Measurements from ENCODE around the gene ACACA. TPM values are rescaled to one million over a fixed set of nuclear protein-coding genes. Genes with fewer than 3 reads are reported as not detected.

Gene ACACA
- total and polyA plus RNA-seq, 2 donors (not counting 1 experiment from before 2014, with no cell fraction given), result 4.8 to 26.2 TPM

DNA sequence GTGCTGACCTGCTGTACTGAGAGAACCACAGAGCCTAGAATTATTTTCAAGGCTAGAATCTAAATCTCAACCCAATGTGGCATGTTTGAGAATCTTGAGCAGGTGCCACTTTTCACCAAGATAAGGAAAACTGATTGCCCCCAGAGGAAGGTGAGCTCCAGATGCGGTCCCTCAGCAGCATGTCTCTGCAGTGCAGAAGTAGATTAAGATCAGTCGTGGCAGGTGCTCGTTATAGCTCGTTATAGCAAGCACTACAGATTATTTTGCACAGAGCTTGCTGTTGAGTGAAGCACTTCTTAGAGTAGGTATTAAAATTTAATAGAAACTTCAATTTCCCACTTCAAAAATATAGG lies 281.8 kb downstream of the ACACA start:
- no peak overlapping the region for H3K27ac Mint-ChIP-seq
- no peak overlapping the region for H2AFZ ChIP-seq (ENCODE audit: insufficient read depth, low read depth, low read length, poor library complexity, severe bottlenecking)
- no peak overlapping the region for H3K27ac ChIP-seq (ENCODE audit: low read length in 2 of 2)
- H3K4me3 Mint-ChIP-seq, result no peak overlapping the region
- no peaks in the 10 kb centered on the region for H3K9me3 Mint-ChIP-seq (ENCODE audit: insufficient read depth)
- H3K79me2 ChIP-seq (ENCODE audit: control insufficient read depth, insufficient read depth, low read length), result no peaks in the 10 kb centered on the region
- H3K27me3 Mint-ChIP-seq, result no peaks in the 10 kb centered on the region
- CTCF ChIA-PET, result interaction anchor here (1.3 kb wide), 1 partner anchor 1173 kb away, joined by 3 read pairs; no protein-coding TSS in a partner anchor
- no peaks in the 10 kb centered on the region for H3K9me3 ChIP-seq (ENCODE audit: control extremely low read depth in 1 of 3, control insufficient read depth in 2 of 3, insufficient read depth in 1 of 3, low read length in 2 of 3)
- intact Hi-C loops (cut with micrococcal nuclease), result no loop called here
- H3K27me3 ChIP-seq (replicated peaks in 1 of 4; ENCODE audit: control extremely low read depth in 1 of 4, control insufficient read depth in 3 of 4, insufficient read depth in 4 of 4, low read length in 3 of 4), result no peaks in the 10 kb centered on the region
- H3K4me2 ChIP-seq (replicated peaks; ENCODE audit: low read depth, low read length, poor library complexity, severe bottlenecking), result no peak overlapping the region
- peaks cover 11% of the 10 kb centered on the region for H3K4me1 Mint-ChIP-seq
- H3K36me3 ChIP-seq (replicated peaks in 1 of 2; ENCODE audit: control extremely low read depth in 1 of 2, control insufficient read depth in 1 of 2, extremely low read depth in 1 of 2, insufficient read depth in 2 of 2, low read length in 1 of 2), result peaks cover 1 to 14% of the 10 kb centered on the region in 2 experiments
- TF ChIP-seq, protein P1, sequence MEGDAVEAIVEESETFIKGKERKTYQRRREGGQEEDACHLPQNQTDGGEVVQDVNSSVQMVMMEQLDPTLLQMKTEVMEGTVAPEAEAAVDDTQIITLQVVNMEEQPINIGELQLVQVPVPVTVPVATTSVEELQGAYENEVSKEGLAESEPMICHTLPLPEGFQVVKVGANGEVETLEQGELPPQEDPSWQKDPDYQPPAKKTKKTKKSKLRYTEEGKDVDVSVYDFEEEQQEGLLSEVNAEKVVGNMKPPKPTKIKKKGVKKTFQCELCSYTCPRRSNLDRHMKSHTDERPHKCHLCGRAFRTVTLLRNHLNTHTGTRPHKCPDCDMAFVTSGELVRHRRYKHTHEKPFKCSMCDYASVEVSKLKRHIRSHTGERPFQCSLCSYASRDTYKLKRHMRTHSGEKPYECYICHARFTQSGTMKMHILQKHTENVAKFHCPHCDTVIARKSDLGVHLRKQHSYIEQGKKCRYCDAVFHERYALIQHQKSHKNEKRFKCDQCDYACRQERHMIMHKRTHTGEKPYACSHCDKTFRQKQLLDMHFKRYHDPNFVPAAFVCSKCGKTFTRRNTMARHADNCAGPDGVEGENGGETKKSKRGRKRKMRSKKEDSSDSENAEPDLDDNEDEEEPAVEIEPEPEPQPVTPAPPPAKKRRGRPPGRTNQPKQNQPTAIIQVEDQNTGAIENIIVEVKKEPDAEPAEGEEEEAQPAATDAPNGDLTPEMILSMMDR (IDR thresholded peaks at IDR 0.05), result no peak
- no peak for TF ChIP-seq EZH2 (IDR thresholded peaks at IDR 0.05; ENCODE audit: borderline replicate concordance, insufficient read depth, low read depth, low read length, poor library complexity, severe bottlenecking)
- peaks cover 7% of the 10 kb centered on the region in 2 donors for H3K4me1 ChIP-seq (ENCODE audit: control insufficient read depth in 2 of 2, insufficient read depth in 2 of 2, low read length in 2 of 2)
- POLR2A ChIA-PET, result no interaction called here
- H3K4me3 ChIP-seq (ENCODE audit: control extremely low read depth in 1 of 5, extremely low read depth in 1 of 5, insufficient read depth in 1 of 5, low read depth in 2 of 5, low read length in 4 of 5), result no peak overlapping the region
- ATAC-seq (ENCODE audit: low read depth), result no peak
- H4K20me1 ChIP-seq (ENCODE audit: control insufficient read depth, insufficient read depth, low read length, poor library complexity, severe bottlenecking), result no peaks in the 10 kb centered on the region
- DNase-seq, result no peak
- H3K9ac ChIP-seq (ENCODE audit: low read length), result no peak overlapping the region
- 100% methylated on average over 1 of the region's 4 CpGs for WGBS (ENCODE audit: insufficient coverage)

DNA sequence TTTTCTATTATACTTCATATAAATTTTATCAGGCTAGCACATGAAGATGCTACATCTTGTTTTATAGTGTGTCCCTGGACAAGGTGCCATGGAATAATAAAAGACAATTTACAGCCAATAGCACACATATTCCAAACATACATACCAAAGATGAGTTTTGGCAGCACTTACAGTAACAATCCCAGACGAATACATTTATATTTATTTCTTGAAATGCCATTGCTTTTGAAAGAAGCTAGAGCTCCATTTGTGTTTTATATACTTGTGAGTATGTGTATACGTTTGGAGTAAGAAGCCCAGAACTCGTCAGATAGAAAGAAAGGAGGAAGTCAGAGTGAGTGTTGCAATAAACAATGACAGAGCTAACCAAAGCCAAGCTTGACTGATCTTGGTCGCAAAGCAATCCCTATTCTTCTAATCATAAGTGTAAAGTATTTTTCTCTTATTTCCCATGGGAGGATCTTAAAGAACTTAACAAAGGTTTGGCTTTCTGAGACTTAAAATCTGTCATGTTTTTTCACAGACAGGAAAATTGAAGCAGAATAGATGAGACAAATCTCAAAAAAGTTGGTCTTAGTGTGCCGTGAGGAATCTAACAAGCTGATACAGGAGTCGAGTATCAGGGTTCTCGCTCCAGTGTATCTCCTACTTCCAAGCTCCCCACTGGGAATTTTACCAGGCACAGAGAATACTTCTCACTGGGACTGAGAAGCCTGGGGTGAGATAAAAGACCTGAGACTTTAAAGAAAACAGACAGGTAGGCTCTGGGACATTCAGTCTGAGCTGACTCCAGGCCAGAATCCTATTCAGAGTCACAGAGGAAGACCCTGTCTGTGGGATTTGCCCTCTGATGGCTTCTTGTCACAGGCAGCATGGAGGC lies 282.5 kb downstream of the ACACA start:
- Mint-ChIP-seq H3K27ac (peak overlapping the region; percentile 10), H3K4me1 (peaks cover 11% of the 10 kb centered on the region), H3K27me3 (no peaks in the 10 kb centered on the region), H3K4me3 (no peak overlapping the region), H3K9me3 (ENCODE audit: insufficient read depth) (no peaks in the 10 kb centered on the region)
- peaks cover 7% of the 10 kb centered on the region in 2 donors for H3K4me1 ChIP-seq (ENCODE audit: control insufficient read depth in 2 of 2, insufficient read depth in 2 of 2, low read length in 2 of 2)
- no peak overlapping the region for H3K9ac ChIP-seq (ENCODE audit: low read length)
- TF ChIP-seq, protein P1 (IDR thresholded peaks at IDR 0.05), result no peak
- TF ChIP-seq EZH2 (IDR thresholded peaks at IDR 0.05; ENCODE audit: borderline replicate concordance, insufficient read depth, low read depth, low read length, poor library complexity, severe bottlenecking), result no peak
- peaks cover 1 to 11% of the 10 kb centered on the region in 2 experiments for H3K36me3 ChIP-seq (replicated peaks in 1 of 2; ENCODE audit: control extremely low read depth in 1 of 2, control insufficient read depth in 1 of 2, extremely low read depth in 1 of 2, insufficient read depth in 2 of 2, low read length in 1 of 2)
- no CpG with 5 or more reads among the region's 7 CpGs for WGBS (ENCODE audit: insufficient coverage)
- intact Hi-C loops (cut with micrococcal nuclease), result no loop called here
- H3K79me2 ChIP-seq (ENCODE audit: control insufficient read depth, insufficient read depth, low read length), result no peaks in the 10 kb centered on the region
- peak; percentile 14 for DNase-seq
- peak overlapping the region; percentile 21 for H3K4me2 ChIP-seq (replicated peaks; ENCODE audit: low read depth, low read length, poor library complexity, severe bottlenecking)
- CTCF ChIA-PET, result interaction anchor here (0.6 to 1.3 kb wide), 2 partner anchors 9 to 1173 kb away, joined by 3 to 4 read pairs; no protein-coding TSS in a partner anchor
- H3K4me3 ChIP-seq (ENCODE audit: control extremely low read depth in 1 of 5, extremely low read depth in 1 of 5, insufficient read depth in 1 of 5, low read depth in 2 of 5, low read length in 4 of 5), result no peak overlapping the region
- H3K27ac ChIP-seq (ENCODE audit: low read length in 2 of 2), result no peak overlapping the region
- ATAC-seq (ENCODE audit: low read depth), result peak; percentile 47
- H2AFZ ChIP-seq (ENCODE audit: insufficient read depth, low read depth, low read length, poor library complexity, severe bottlenecking), result peak overlapping the region; percentile 2
- no peaks in the 10 kb centered on the region for H3K9me3 ChIP-seq (ENCODE audit: control extremely low read depth in 1 of 3, control insufficient read depth in 2 of 3, insufficient read depth in 1 of 3, low read length in 2 of 3)
- POLR2A ChIA-PET, result no interaction called here
- no peaks in the 10 kb centered on the region for H4K20me1 ChIP-seq (ENCODE audit: control insufficient read depth, insufficient read depth, low read length, poor library complexity, severe bottlenecking)
- H3K27me3 ChIP-seq (replicated peaks in 1 of 4; ENCODE audit: control extremely low read depth in 1 of 4, control insufficient read depth in 3 of 4, insufficient read depth in 4 of 4, low read length in 3 of 4), result no peaks in the 10 kb centered on the region

Data from B cell (primary cell).